GM12872 (cell line): ENCODE results near the gene PPM1H.

Experiments
- CTCF ChIP-seq: IDR thresholded peaks from 3 replicates; pipeline ENCODE4 v1.5.1; 2011; ENCODE audit warnings: low read depth, mild to moderate bottlenecking, low read length, moderate library complexity; ENCODE audit not compliant: insufficient read depth

The PPM1H gene

GRCh38 chr12:62969695-62970094 is 34.7 kb upstream of the PPM1H start:
- TF ChIP-seq CTCF, result no peak

GRCh38 chr12:62967701-62968100 is 32.8 kb upstream of the PPM1H start:
- no peak for TF ChIP-seq CTCF

- no peak for TF ChIP-seq CTCF
These were observed 32.1 kb upstream of the PPM1H start for GRCh38 chr12:62966990-62967506.

GRCh38 chr12:62963486-62964041 is 28.6 kb upstream of the PPM1H start:
- no peak for TF ChIP-seq CTCF

- TF ChIP-seq CTCF, result no peak
These were observed 25.4 kb upstream of the PPM1H start for GRCh38 chr12:62960324-62960723.

- no peak for TF ChIP-seq CTCF
These were observed 24.8 kb upstream of the PPM1H start for GRCh38 chr12:62959745-62960144.

GRCh38 chr12:62957233-62957953 is 22.4 kb upstream of the PPM1H start:
- no peak for TF ChIP-seq CTCF
